ENCODE data around the gene IGFALS.

The IGFALS gene

DNA sequence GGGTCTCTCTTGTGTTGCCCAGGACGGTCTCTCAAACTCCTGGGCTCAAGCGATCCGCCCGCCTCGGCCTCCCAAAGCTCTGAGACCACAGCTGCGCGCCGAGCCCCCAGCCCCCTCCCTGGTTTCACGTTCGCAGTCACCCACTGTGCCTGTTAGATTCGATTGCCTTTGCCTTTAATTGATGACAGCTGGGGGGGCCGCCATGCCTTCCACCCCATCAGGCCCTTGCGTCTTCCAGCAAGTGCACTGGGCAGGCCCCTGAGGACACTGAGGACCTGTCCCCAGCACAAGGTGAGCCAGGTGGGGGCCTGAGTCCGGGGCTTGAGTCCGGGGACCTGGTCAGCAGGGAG is 3.3 kb downstream of the IGFALS start:
- DNase-seq (ENCODE audit: low spot score) = no peak

DNA sequence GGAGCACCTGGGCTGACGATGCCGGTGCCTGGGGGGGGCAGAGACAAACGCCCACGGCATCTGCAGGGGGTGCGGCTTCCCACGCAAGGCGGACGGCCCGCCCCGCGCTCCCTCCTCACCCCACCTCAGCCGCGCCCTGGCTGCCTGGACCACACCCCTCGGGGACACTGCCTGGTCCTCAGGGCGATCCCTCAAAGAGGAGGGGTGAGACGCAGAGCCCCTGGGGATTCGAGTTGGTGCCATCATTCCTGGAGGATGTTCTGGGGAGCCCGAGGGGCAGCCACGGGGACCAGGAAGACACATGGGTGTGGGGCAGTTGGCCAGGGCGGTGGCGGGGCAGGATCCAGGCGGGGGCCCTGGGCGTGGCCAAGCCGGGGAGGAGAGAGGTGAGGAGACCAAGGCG is 3.9 kb downstream of the IGFALS start:
- DNase-seq (ENCODE audit: low spot score) = no peak

DNA sequence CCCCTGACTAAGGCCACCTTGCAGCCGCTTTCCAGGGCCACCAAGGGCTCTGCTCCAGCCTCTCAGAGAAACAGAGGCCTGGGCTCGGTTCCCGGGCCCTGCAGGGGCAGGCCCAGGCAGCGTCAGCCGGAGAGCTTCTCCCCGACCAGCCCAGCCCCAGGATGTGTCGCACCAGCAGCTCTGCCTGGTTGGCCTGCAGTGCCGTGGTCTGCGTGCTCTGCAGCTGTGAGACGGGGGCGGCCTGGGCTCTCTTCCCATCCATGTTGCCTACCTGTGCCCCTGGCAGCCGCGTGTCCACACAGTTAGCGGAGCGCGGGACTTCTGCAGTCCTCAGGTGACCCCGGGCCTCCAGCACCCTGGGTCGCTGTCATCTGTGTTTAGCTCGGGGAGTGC is 4.8 kb downstream of the IGFALS start:
- no peak for DNase-seq (ENCODE audit: low spot score)

DNA sequence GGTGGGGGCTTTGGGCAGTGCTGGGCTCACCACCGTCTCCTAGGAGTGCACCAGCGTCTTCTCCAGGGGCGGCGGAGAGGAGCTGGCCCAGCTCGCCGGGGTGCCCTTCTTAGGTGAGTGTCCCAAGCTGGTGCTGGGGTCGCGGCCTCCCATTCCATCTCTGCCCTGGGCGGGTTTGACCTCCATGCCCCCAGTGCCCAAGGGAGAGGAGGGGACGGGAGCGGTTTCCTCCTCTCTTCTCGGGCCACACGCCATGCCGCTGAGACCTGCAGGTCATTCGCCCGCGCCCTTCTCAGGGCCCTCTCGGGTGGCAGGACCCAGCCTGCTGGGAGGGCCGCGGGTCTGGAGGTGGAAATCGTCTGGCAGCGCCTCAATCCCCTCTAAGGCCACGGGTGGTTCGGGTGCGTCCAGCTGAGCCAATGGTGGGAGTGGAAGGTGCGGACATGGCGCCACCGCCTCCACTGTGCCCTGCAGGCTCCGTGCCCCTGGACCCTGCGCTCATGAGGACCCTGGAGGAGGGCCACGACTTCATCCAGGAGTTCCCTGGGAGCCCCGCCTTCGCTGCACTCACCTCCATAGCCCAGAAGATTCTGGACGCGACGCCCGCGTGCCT is 5.3 kb downstream of the IGFALS start:
- DNase-seq (ENCODE audit: low spot score) = no peak

DNA sequence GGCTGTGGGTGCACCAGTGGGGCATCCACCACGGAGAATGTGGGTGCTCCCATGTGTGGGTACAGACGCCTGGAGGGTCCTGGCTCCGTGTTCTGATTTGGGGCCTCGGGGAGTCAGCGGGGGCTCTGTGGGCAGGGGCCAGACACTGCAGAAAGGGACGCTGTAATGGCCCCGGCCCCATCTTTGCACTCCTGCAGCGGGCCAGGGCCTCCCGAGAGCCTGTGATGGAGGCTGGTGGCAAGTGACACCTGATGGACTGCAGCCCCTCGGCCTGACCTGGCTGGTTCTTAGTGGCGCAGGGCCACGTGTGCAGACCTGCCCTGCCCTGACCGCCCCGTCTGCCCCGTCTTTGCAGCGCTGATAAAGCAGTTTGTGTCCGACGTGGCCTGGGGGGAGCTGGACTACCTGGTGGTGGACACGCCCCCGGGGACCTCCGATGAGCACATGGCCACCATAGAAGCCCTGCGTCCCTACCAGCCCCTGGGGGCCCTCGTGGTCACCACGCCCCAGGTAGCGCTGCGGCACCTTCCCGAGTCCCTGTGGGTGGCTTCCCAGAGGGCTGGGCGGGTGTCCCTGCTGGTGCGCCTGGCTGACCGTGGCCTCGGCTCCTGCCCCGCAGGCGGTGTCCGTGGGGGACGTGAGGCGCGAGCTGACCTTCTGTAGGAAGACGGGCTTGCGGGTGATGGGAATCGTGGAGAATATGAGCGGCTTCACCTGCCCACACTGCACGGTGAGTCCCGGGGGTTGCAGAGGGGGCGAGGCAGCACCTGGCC is 6.0 kb downstream of the IGFALS start:
- no peak for DNase-seq (ENCODE audit: low spot score)

DNA sequence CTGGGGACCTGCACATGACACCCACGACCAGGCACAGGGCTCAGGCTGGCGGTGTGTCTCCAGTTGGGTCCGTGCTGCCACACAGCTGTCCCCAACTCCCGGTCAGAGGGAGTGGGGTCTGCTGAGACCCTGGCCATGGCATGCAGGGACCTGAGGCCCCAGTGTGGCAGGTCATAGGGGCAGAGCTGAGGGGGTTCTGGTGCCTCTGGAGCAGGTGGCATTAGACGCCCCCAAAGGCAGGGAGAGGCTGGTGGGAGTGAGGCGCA is 6.5 kb downstream of the IGFALS start:
- DNase-seq (ENCODE audit: low spot score) = no peak

DNA sequence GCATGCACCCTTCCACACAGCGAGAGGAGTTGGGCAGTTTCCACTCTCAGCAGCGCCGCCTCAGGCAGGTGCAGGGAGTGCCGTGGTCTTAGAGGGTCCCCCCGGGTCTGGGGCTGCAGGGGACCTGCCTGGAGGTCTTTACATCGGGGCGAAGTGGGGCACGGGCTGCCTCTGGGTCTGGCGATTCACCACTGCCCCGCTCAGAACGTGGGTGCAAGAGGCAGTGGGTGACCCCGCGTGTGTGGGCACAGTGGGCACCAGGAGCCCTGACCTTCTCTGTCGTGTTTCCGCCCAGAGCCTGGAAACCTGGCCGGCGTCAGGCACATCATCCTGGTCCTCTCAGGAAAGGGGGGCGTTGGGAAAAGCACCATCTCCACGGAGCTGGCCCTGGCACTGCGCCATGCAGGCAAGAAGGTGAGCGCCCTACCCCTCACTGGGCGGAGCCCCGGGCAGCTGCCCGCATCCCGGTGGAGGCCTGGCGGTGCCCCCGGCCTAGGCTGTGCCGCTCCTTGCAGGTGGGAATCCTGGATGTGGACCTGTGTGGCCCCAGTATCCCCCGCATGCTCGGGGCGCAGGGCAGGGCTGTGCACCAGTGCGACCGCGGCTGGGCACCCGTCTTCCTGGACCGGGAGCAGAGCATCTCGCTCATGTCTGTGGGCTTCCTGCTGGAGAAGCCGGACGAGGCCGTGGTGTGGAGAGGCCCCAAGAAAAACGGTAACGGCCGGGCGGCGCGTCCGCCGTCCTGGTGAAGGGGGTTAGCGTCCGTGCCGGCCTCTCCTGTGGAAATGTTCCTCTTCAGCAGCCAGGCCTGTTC is 7.1 kb downstream of the IGFALS start:
- DNase-seq (ENCODE audit: low spot score) = no peak

DNA sequence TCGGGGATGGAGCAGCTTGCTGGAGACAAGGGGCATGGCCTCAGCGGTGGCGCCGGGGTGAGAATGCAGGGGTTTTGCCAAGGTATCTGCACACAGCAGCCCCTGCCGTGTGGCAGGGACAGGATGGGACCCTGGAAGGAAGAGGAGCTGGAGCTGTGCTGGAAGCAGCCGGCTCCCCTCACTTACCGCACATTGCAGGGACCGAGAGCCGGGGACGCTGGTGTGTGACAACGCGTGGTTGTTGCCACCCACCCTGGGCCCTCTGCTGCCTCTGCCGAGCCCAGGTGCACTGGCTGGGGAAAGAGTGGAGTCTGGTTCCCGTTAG is 7.7 kb downstream of the IGFALS start:
- no peak for DNase-seq (ENCODE audit: low spot score)

DNA sequence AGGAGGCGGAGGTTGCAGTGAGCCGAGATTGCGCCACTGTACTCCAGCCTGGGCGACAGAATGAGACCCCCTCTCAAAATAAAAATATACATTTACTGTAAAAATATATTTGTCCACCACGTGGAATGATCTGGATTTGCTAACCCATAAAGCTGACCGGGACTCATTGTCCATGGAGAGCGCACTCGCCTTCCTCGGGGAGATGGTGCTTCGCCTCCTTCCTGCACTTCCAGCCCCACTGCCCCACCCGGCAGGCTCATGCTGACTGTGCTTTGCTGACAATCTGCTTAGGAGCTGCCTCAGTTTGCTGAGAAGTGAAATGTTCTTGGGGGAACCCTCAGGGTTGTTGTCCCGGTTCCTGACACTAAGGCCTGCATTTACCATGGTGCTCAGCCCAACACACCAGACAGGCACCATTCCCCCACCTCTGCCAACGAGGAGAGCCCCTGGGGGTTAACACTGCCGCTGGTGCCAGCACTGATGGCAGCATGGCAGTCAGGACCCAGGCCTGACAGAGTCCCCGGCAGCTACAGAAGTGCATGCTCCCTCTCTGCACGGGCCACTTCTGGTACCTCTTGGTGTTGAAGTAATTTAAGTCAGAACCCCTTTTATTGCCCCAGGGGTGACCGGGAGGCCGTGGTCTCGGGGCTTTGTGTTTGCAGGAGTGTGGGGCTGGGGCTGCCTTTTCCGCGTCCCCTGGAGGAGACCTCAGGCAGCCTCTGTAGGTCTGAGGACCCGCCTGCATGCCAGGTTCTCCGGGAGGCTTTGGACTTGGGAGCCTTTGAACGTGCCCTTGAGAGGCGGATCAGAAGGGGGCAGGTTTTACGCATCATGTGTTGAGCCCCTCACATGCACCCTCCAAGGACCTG is 8.3 kb downstream of the IGFALS start:
- DNase-seq (ENCODE audit: low spot score) = no peak

DNA sequence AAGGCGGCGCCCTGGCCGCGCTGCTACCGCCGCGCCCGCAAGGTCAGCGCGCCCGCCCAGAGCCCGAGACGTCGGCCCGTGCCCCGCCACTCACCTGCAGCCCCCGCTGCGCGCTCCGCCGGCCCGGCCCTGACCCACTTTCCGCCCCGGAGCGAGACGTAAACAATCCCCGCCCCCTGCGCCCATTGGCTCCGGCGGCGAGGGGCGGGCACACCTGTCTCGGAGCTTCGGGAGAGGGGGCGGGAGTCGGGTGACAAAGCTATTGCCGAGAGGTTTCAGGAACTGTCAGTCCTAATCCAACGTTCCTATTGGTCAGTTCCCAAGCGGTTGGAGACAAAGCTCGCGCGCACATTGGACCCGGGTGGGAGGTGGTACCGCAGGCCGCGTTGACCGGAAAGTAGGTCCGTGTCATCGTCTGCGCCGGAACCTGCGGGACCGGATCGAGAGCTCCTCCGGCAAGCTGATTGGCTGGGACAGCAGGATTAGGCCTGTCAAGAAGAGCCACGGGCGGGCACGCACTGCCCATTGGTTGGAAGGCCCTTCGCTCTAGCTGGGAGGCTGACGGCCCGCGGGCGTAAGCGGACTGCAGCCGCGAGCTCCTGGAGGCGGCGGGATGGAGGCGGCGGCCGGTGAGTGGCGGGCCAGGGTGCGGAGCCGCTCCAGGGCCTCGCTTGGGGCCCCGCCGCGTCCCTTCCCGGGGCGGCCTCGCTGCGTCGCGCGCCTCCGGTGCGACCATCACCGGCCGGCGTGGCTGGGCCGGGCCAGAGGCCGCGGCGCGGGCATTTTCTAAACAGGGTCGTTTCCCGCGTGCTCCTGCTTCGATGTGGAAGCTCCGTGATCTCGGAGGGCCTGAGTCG is 10.9 kb downstream of the IGFALS start, which contains the start of the genes NUBP2 and SPSB3:
Gene NUBP2, plus strand, starts transcription at position 553 of the 857 bp plus-strand sequence. Its CDS starts 61 bp downstream, at position 614.
Gene SPSB3, minus strand, starts transcription at position 164 of the 857 bp plus-strand sequence. CDS start 1,088 bp downstream, outside the sequence.
- peak; percentile 100 for DNase-seq (ENCODE audit: low spot score)

DNA sequence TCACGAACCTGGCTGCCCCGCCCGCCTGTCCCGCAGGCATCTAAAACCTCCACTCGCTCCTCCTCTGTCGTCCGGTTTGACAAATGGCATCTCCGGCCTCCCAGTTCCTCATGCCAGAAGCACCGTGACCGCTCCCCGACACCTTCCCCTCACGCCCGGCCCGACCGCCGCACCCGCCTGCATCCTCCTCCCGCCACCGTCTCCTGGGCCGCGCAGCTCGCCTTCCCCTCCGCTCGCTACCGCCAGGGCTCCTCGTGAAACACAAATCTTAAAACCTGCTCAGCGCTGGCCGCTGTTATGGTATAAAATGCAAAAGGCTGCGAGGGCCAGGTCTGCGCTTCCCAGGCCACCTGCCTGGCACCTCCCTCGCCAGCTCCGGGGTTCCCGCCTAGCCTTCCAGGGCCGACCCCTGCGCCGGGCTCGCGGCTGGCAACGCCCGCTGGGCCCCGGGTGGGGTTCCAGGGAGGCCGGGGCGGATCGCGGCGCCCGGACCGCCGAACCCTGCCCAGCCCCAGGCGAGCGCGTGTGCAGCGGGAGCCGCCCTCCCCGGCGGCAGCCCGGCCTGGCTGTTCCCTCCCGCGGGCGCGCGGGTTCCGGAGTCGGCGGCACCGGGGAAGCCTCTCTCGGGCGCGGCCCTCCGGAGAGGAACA is 11.6 kb downstream of the IGFALS start:
- peak; percentile 79 for DNase-seq (ENCODE audit: low spot score)

DNA sequence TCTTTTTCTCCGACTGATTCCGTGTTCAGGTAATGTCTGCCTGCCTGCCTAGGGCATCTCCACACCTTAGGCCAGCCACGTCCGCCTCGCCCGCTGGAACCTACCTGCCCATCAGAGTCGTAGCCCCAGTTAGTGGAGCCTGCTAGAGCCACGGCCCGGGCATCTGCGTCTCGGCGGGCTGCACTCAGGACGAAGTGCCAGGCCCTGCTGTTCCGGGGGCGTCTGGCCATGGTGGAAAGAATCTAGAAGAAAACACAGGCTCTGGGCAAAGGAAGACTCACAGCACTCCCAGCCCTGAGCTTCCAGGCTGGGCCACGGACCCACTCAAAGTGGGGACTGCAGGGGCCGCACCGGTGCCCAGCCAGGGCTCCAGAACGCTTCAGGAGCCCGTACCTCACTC is 12.3 kb downstream of the IGFALS start:
- no peak for DNase-seq (ENCODE audit: low spot score)

DNA sequence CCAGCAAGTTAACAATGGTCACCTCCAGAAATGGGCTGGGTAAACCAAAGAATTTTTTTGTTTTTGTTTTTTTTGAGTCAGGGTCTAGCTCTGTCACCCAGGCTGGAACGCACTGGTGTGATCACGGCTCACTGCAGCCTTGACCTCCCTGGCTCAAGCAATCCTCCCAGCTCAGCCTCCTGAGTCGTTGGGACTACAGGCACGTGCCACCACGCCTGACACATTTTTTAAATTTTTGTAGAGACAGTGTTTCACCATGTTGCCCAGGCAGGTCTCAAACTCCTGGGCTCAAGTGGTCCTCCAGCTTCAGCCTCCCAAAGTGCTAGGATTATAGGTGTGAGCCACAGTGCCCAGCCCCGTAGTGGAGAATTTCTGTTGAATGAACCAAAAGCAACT is 12.8 kb downstream of the IGFALS start:
- DNase-seq (ENCODE audit: low spot score) = no peak

DNA sequence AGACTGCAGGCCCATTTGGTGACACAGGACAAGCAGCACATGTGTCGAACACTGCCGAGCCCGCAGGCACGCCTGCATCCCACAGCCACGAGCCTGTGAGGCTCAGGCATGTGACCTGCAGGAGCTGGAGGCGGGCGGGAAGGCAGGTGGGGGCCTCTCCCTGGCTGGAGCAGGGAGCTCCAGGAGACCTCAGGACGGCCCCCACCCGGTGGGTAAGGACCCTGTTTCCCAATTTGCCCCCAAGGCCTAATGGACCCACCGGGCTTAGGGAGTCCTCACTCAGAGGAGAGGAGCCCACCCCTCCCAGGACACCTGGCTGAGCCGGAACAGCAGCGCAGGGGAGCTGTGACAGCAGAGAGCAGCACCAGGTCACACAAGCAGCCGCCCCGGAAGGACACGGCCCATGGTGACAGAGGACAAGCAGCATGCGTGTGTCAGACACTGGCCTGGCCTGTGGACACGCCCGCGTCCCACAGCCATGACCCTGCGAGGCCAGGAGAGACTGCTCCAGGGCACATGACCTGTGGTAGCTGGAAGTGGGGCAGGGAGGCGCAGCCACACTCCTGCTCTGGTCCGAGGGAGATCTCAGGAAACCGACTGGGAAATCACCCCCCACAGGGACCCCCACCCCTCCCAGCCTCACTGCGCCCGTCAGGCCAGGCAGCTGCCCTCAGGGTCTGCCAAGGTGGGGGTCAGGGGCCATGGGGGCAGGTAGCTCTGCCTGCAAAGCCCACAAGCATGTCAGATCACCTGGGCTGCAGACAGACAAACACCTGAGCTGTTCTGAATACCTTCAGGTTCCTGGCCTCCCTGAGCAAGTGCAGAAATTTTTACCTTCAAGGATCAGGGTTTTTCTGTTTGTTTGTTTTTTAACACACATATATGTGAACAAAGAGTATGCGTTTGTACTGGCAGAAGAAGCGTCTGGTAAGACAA is 13.5 kb downstream of the IGFALS start:
- no peak for DNase-seq (ENCODE audit: low spot score)

DNA sequence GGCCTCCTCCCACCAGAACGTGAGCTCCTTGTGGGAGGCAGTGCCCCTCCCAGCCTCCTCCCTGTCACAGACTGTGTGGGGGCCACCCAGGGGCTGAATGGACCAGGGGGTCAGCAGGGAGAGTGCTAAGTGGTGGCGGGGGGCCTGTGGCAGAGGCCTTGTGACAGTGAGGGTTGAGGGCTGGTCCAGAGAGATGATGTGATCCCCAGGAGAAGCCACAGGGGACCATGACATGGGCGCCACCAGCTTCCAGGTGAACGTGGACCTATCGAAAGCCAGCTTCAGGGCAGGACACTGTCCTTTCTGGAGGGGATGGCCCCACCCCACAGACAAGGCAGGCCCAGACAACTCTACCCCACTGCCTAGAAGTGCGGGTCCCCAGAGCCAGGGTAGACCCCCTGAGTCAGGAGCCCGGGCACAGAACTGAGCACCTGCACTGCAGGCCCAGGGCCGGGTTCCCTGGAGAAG is 14.2 kb downstream of the IGFALS start:
- no peak for DNase-seq (ENCODE audit: low spot score)

DNA sequence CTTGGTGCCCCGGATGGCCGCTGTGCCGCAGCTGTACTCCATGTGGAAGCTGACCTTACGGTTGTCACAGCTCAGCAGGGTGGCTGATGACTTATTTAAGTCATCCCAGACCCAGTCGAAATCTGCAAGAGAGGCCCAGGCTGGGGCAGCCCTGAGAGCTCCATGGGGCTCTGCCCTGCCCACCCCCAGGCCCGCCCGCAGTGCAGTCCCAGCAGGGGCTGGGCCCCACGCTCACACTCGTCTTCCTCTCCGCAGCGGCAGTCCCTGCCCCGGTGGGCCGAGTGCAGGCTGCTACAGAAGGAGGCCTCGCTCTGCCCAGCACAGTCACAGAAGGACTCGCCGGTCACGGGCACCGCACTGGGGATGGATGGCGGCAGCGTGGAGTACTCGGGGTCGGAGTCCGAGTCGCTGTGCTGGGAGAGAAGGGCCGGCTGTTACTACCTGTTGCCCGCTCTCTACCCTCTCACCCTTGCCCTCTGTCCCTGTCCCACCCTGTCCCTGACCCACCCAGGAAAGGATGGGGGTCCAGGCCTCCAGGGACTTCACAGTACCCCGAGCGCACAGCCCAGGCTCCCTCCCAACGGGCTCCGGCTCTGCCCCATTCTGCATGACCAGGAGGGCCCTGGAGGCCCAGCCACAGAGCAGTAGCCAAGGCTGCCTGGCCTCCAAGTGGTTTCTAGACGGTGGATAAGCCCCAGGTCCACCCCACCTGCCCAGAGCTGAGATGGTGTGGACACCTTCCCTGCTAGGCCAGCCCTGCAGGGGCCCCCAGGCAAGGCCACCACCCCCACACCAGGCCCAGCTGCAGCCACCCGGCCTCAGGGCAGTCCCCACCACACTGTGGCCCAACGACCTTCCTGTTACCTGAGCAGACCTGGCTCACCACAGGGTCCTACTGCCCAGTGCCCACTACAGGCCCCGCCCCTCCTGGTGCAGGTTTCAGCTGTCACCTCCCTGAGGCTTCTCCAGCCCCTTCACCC is 15.0 kb downstream of the IGFALS start:
- DNase-seq (ENCODE audit: low spot score) = no peak

DNA sequence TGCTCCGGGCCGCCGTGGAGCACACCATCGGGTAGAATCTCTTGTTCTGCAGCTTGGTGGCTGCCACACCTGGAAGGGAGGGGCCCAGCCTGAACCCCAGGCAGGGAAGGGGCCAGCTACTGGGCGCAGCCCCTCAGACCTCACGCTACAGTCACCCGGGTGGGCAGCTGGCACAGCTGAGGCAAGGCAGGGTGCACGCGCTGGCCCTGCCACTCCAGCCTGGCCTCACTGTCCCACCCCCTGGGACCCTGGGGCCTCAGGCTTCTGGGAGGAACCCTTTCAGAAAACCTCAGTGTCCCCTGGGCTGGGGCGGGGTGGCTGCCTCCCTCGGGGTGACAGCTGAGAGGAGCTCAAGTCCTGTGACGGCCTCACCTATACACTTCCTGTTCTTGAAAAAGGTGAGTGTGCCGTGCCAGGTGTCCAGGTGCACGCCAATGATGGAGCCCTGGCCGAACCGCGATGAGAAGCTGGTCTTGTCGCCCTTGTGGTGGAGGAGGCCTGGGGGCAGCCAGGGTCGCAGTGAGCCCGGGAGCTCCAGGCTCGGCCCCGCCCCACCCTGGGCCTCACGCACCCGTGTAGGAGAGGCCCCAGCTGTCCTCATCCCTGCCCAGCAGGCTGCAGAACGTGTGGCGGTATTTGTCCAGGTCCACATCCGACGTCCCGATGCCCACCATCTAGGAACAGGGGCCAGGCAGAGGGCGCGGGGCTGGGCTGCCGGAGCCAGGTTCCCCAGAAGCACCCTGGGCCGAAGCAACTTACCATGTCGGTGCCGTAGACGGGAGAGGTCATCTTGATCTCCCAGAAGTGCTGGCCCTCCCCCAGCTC is 15.9 kb downstream of the IGFALS start:
- no peak for DNase-seq (ENCODE audit: low spot score)

DNA sequence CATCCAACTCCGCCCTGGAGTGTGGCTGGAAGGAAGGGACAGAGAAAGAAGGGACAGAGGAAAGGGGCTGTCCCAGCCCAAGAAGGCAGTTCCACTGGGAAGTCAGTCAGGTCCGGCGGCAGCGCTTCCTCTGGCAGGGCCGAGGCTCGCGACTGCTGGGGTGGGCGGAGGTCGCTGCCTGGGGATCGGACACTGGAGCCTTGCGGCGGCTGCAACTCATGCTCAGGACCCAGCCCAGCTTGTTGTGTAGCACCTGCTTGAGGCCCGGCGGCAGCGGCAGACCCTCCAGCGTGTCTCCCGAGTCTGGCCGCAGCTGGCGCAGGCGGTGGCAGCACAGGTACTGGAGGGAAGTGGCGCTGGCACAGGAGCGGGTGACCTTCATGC is 16.5 kb downstream of the IGFALS start:
- DNase-seq (ENCODE audit: low spot score) = no peak
